H7 (cell line): ENCODE results near the gene AMPH. TPM values are rescaled to one million over a fixed set of nuclear protein-coding genes. Genes with fewer than 3 reads are reported as not detected.

Experiments
- DNase-seq: peaks from one replicate; pipeline ENCODE4 v3.0.0; 2012
- H3K27me3 ChIP-seq: 2 replicates; pipeline ENCODE4 v1.6.0; 2011; ENCODE audit warnings: mild to moderate bottlenecking, low read length; ENCODE audit not compliant: control insufficient read depth, insufficient read depth
- H3K36me3 ChIP-seq: replicated peaks from 2 replicates; pipeline ENCODE4 v1.5.1; 2011; ENCODE audit warnings: low read length; ENCODE audit not compliant: control insufficient read depth, insufficient read depth
- H3K4me3 ChIP-seq: 2 replicates; pipeline ENCODE4 v1.5.1; 2011; ENCODE audit warnings: low read depth, mild to moderate bottlenecking, control low read depth, low read length, moderate library complexity; ENCODE audit not compliant: insufficient read depth
- total RNA-seq: library from RNA; depleted of rRNA; stranded (reverse); fragments of >200 nt; shearing (Covaris generic); gene quantifications from 2 replicates; pipeline ENCODE4 v1.2.3, GENCODE V29; 2014

AMPH gene
- total RNA-seq, 1 experiment from 2014 or later = 2.8 TPM

- DNase-seq = no peak
- H3K4me3 ChIP-seq = no peak overlapping the region
- H3K27me3 ChIP-seq = no peaks in the 10 kb centered on the region
- H3K36me3 ChIP-seq = no peaks in the 10 kb centered on the region
Observed at GRCh38 chr7:38541440-38541839, 89.7 kb downstream of the AMPH start.

- no peaks in the 10 kb centered on the region for H3K36me3 ChIP-seq
- no peak for DNase-seq
- H3K4me3 ChIP-seq = no peak overlapping the region
- no peaks in the 10 kb centered on the region for H3K27me3 ChIP-seq
Observed at GRCh38 chr7:38539477-38540081, 91.6 kb downstream of the AMPH start.

GRCh38 chr7:38535073-38535472, 96.1 kb downstream of the AMPH start:
- DNase-seq = no peak
- H3K4me3 ChIP-seq = no peak overlapping the region
- H3K27me3 ChIP-seq = no peaks in the 10 kb centered on the region
- no peaks in the 10 kb centered on the region for H3K36me3 ChIP-seq

- Histone ChIP-seq H3K36me3 (no peaks in the 10 kb centered on the region), H3K4me3 (no peak overlapping the region), H3K27me3 (no peaks in the 10 kb centered on the region)
- DNase-seq = no peak
Observed at GRCh38 chr7:38525857-38526256, 105.3 kb downstream of the AMPH start.

- DNase-seq = no peak
- no peaks in the 10 kb centered on the region for H3K27me3 ChIP-seq
- no peak overlapping the region for H3K4me3 ChIP-seq
- H3K36me3 ChIP-seq = no peaks in the 10 kb centered on the region
Observed at GRCh38 chr7:38524786-38525185, 106.4 kb downstream of the AMPH start.

- H3K4me3 ChIP-seq = no peak overlapping the region
- H3K27me3 ChIP-seq = no peaks in the 10 kb centered on the region
- no peak for DNase-seq
- H3K36me3 ChIP-seq = no peaks in the 10 kb centered on the region
Observed at GRCh38 chr7:38520741-38521140, 110.4 kb downstream of the AMPH start.

GRCh38 chr7:38518541-38518940, 112.6 kb downstream of the AMPH start:
- H3K4me3 ChIP-seq = no peak overlapping the region
- H3K36me3 ChIP-seq = no peaks in the 10 kb centered on the region
- no peaks in the 10 kb centered on the region for H3K27me3 ChIP-seq
- DNase-seq = no peak

GRCh38 chr7:38512704-38513103, 118.5 kb downstream of the AMPH start:
- DNase-seq = no peak
- Histone ChIP-seq H3K4me3 (no peak overlapping the region), H3K36me3 (no peaks in the 10 kb centered on the region), H3K27me3 (no peaks in the 10 kb centered on the region)

GRCh38 chr7:38512291-38512690, 118.9 kb downstream of the AMPH start:
- H3K4me3 ChIP-seq = no peak overlapping the region
- no peak for DNase-seq

GRCh38 chr7:38507384-38507783, 123.8 kb downstream of the AMPH start:
- Histone ChIP-seq H3K36me3 (no peaks in the 10 kb centered on the region), H3K27me3 (no peaks in the 10 kb centered on the region), H3K4me3 (no peak overlapping the region)
- DNase-seq = no peak

More at GRCh38 chr7:38512291-38512690, 118.9 kb downstream of the AMPH start:
- no peaks in the 10 kb centered on the region for H3K36me3 ChIP-seq
- no peaks in the 10 kb centered on the region for H3K27me3 ChIP-seq

- H3K27me3 ChIP-seq = no peaks in the 10 kb centered on the region
- H3K36me3 ChIP-seq = no peaks in the 10 kb centered on the region
- no peak overlapping the region for H3K4me3 ChIP-seq
- DNase-seq = no peak
Observed at GRCh38 chr7:38506756-38507155, 124.4 kb downstream of the AMPH start.

- H3K4me3 ChIP-seq = no peak overlapping the region
- no peaks in the 10 kb centered on the region for H3K27me3 ChIP-seq
- H3K36me3 ChIP-seq = no peaks in the 10 kb centered on the region
- DNase-seq = no peak
Observed at GRCh38 chr7:38506004-38506403, 125.2 kb downstream of the AMPH start.

- Histone ChIP-seq H3K36me3 (no peaks in the 10 kb centered on the region), H3K4me3 (no peak overlapping the region), H3K27me3 (no peaks in the 10 kb centered on the region)
- DNase-seq = no peak
Observed at GRCh38 chr7:38504684-38505083, 126.5 kb downstream of the AMPH start.

- H3K4me3 ChIP-seq = no peak overlapping the region
Observed at GRCh38 chr7:38502848-38503247, 128.3 kb downstream of the AMPH start.

GRCh38 chr7:38502289-38502688, 128.9 kb downstream of the AMPH start:
- DNase-seq = no peak
- H3K36me3 ChIP-seq = no peaks in the 10 kb centered on the region
- no peak overlapping the region for H3K4me3 ChIP-seq
- H3K27me3 ChIP-seq = no peaks in the 10 kb centered on the region

More at GRCh38 chr7:38502848-38503247, 128.3 kb downstream of the AMPH start:
- H3K36me3 ChIP-seq = no peaks in the 10 kb centered on the region
- no peak for DNase-seq
- H3K27me3 ChIP-seq = no peaks in the 10 kb centered on the region

GRCh38 chr7:38492010-38492409, 139.2 kb downstream of the AMPH start:
- no peaks in the 10 kb centered on the region for H3K27me3 ChIP-seq
- DNase-seq = no peak

More at GRCh38 chr7:38492010-38492409, 139.2 kb downstream of the AMPH start:
- H3K4me3 ChIP-seq = no peak overlapping the region
- H3K36me3 ChIP-seq = no peaks in the 10 kb centered on the region
